ENCODE measurements around the gene ALG14. TPM values are rescaled to one million over a fixed set of nuclear protein-coding genes. Genes with fewer than 3 reads are reported as not detected.
"Not testable (repeated sequence)": the region's sequence is repeated elsewhere in the genome, so short reads cannot be mapped to it uniquely, and the experiment has no call there.

The ALG14 gene
- total RNA-seq, 1 donor from 2014 or later = 1.0 TPM

GRCh38 chr1:95005584-95005983 lies 67.2 kb downstream of the ALG14 start:
- no peak for DNase-seq

GRCh38 chr1:95004013-95004412 lies 68.7 kb downstream of the ALG14 start:
- no peak for DNase-seq

GRCh38 chr1:95003433-95003738 lies 69.4 kb downstream of the ALG14 start:
- no peak for DNase-seq

GRCh38 chr1:95002540-95003432 lies 70.0 kb downstream of the ALG14 start:
- DNase-seq = peak; percentile 40

GRCh38 chr1:95002164-95002539 lies 70.6 kb downstream of the ALG14 start:
- DNase-seq = no peak

GRCh38 chr1:94999456-95000131 lies 73.2 kb downstream of the ALG14 start:
- no peak for DNase-seq

GRCh38 chr1:94998748-94999147 lies 74.0 kb downstream of the ALG14 start:
- DNase-seq = no peak

GRCh38 chr1:94998114-94998513 lies 74.6 kb downstream of the ALG14 start:
- no peak for DNase-seq

GRCh38 chr1:94995536-94995935 lies 77.2 kb downstream of the ALG14 start:
- not testable (repeated sequence) for DNase-seq

GRCh38 chr1:94994805-94995204 lies 77.9 kb downstream of the ALG14 start:
- no peak for DNase-seq

- peak; percentile 55 for DNase-seq
These were observed 78.7 kb downstream of the ALG14 start for GRCh38 chr1:94993931-94994645.

- DNase-seq = no peak
These were observed 79.7 kb downstream of the ALG14 start for GRCh38 chr1:94992863-94993563.

- DNase-seq = peak; percentile 39
These were observed 80.6 kb downstream of the ALG14 start for GRCh38 chr1:94992161-94992560.

GRCh38 chr1:94989911-94990473 lies 82.8 kb downstream of the ALG14 start:
- DNase-seq = peak; percentile 81

- peak; percentile 41 for DNase-seq
These were observed 83.4 kb downstream of the ALG14 start for GRCh38 chr1:94989398-94989797.

- DNase-seq = no peak
These were observed 84.4 kb downstream of the ALG14 start for GRCh38 chr1:94988356-94988755.

- no peak for DNase-seq
These were observed 86.0 kb downstream of the ALG14 start for GRCh38 chr1:94986783-94987182.

- peak; percentile 80 for DNase-seq
These were observed 89.5 kb downstream of the ALG14 start for GRCh38 chr1:94983171-94983739.

- DNase-seq = peak; percentile 65
These were observed 90.4 kb downstream of the ALG14 start for GRCh38 chr1:94982398-94982797.

- peak; percentile 49 for DNase-seq
These were observed 91.2 kb downstream of the ALG14 start for GRCh38 chr1:94981575-94981973.

GRCh38 chr1:94980582-94981574 lies 91.9 kb downstream of the ALG14 start:
- no peak for DNase-seq

Measured in dermis blood vessel endothelial cell (primary cell).